Hepatocyte (in vitro differentiated cells): ENCODE data around the gene NANS.

Experiments
- EZH2 ChIP-seq: fragments of 200-600 bp; sonication (generic); IDR thresholded peaks from 2 replicates; pipeline ENCODE4 v1.6.1; 2016; ENCODE audit warnings: antibody characterized with exemption, mild to moderate bottlenecking, borderline replicate concordance
- TF ChIP-seq, protein P1 (sequence below): fragments of 200-600 bp; sonication (generic); IDR thresholded peaks from 2 replicates; pipeline ENCODE4 v1.5.1; 2016; ENCODE audit warnings: antibody characterized with exemption, mild to moderate bottlenecking; ENCODE audit not compliant: poor library complexity

GRCh38 chr9:98080326-98080725 is 23.8 kb downstream of the NANS start:
- TF ChIP-seq, protein P1, sequence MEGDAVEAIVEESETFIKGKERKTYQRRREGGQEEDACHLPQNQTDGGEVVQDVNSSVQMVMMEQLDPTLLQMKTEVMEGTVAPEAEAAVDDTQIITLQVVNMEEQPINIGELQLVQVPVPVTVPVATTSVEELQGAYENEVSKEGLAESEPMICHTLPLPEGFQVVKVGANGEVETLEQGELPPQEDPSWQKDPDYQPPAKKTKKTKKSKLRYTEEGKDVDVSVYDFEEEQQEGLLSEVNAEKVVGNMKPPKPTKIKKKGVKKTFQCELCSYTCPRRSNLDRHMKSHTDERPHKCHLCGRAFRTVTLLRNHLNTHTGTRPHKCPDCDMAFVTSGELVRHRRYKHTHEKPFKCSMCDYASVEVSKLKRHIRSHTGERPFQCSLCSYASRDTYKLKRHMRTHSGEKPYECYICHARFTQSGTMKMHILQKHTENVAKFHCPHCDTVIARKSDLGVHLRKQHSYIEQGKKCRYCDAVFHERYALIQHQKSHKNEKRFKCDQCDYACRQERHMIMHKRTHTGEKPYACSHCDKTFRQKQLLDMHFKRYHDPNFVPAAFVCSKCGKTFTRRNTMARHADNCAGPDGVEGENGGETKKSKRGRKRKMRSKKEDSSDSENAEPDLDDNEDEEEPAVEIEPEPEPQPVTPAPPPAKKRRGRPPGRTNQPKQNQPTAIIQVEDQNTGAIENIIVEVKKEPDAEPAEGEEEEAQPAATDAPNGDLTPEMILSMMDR: no peak
- TF ChIP-seq EZH2: no peak
